GM18517 (cell line): ENCODE data around the gene MSANTD7.
A peak's percentile ranks its signal among the peaks of the same experiment; 100 is the strongest.
"Not testable (repeated sequence)": the region's sequence is repeated elsewhere in the genome, so short reads cannot be mapped to it uniquely, and the experiment has no call there.

ENCODE experiments used
- ATAC-seq: cut with Tn5 transposase; IDR thresholded peaks from one replicate; pipeline ENCODE4 v1.9.1; 2021; ENCODE audit warnings: mild to moderate bottlenecking, moderate library complexity; ENCODE audit not compliant: unreplicated experiment

MSANTD7 gene

DNA sequence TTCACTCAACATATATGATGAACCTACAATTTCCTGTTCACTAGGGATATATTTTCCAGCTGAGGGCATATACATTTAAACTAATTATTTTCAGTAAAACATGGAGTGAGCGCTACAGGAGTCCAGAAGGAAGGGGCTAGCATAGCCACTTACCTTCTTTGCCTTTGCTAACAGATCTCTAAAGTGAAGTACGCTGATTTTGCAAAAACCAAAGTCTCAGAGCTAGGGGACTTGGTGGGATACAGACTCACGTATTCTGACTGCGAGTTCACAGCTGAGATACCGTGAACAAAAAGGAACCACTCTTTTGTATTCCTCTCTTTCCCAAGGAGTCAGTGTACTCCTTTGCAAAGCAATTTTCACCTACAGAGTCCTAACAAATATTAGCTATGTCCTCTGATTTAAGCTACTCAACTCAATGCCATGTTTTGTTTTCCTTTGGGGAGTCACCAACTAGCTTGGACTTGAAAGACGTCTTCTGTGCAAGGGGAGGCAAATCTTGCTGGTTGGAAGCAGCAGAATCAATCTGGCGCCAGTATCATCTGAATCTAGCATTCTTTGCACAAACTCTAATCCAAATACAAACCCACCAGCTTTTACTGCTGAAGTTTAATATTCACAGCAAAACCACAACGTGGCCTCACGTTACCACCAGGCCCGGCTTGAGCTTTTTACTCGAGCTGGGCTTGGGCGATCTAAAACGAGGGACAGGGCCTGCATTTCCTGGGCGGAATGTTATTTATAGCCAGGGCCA, 926 bp upstream of the MSANTD7 start:
- no peak for ATAC-seq

DNA sequence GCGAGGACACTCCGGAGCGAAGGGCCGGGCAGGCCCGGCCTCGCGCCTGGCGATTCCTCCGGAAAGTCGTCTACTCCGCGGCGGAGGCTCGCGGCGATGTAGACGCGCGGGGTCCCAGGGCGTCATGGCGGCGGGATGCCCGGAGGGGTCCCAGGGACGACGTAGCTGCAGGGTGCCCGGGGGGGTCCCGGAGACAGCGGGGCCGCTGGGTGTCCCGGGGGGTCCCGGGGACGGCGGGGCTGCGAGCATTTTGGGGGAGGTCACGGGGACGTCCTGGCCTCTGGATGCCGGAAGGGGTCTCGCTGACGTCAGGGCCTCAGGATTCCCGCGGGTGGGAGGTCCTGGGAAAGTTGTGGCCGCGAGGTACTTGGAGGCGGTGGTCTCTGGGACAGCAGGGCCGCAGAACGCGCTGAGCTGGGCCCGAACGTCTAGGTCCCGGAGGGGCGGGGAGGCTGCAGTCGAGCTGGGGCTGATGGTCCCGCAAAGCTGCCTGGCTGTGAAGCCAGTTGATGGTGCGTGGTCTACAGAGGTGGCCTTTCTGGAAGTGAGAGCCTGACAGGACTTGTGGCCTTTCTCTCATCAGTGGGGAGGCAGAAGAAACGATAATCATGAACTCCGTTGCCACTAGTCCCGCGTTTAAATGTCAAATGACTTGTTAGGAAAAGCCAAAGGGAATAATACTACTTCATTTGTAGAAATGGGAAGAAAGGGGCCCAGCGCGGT, 637 bp downstream of the MSANTD7 start:
- ATAC-seq, result no peak

DNA sequence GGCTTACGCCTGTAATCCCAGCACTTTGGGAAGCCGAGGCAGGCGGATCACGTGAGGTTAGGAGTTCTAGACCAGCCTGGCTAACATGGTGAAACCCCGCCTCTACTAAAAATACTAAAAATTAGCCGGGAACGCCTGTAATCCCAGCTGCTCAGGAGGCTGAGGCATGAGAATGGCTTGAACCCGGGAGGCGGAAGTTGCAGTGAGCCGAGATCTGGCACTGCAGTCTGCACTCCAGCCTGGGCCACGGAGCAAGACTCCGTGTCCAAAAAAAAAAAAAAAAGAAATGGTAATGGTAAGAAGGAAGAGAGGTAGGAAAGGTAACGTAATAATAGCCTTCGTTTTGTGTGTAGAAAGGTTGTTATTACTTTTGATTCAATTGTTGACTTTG, 1.2 kb downstream of the MSANTD7 start:
- ATAC-seq, result no peak

DNA sequence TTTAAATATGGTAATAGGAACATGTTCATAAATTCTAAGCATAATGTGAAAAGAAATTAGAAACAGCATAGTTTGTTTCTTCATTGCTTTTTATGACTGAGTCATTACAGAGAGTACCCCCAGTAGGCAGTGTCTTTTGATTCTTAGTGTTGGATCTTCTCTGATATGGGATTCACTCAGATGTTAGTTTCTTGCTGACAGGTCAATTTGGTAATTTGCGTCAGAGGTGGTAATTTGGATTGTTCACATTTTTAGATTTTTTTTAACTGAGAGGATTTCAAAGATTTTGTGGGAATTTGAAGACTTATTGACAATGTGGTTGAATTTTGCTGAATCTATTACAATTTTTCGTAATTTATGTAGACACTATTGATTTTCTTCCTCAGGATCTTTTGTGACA, 2.1 kb downstream of the MSANTD7 start:
- ATAC-seq, result no peak

DNA sequence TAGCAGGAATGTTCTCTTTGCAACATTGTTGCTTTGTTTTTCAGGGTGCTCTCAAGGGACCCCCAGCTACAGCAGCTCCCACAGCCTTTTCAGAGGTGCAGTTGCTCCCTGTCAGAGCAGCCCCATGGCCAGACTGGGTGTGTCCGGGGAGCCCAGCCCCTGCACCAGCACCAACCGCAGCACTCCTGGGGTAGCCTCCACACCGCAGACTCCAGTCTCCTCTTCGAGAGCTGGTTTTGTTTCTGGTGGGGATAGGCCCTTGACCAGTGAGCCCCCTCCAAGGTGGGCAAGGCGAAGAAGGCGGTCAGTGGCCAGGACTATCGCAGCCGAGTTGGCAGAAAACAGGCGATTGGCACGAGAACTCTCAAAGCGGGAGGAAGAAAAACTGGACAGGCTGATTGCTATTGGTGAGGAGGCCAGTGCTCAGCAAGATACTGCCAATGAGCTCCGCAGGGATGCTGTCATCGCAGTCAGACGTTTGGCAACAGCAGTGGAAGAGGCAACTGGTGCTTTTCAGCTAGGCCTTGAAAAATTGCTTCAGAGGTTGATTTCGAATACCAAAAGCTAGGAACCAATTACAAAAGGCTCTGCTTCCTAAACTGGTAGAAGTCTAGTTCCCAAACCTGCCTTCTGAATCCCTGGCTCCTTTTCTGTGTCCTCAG, 5.4 kb downstream of the MSANTD7 start:
- ATAC-seq, result no peak

DNA sequence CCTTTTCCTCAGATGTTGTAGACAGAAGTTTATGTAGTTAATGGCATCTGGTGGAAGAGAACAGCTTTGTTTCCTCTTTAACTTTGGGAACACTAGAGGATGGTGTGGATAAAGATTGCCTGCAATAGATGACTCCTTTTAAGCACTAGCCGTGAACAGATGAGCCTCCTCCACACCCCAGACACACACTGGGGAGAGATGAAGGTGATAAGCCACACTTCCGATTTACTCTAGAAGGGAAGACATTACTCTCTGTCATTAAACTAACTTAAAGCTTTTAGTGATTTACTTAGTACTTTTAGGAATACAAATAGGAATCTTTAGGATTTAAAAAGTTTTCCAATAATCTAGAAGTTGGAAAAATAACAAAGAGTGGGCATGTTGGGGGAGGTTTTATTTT, 6.8 kb downstream of the MSANTD7 start:
- no peak for ATAC-seq

DNA sequence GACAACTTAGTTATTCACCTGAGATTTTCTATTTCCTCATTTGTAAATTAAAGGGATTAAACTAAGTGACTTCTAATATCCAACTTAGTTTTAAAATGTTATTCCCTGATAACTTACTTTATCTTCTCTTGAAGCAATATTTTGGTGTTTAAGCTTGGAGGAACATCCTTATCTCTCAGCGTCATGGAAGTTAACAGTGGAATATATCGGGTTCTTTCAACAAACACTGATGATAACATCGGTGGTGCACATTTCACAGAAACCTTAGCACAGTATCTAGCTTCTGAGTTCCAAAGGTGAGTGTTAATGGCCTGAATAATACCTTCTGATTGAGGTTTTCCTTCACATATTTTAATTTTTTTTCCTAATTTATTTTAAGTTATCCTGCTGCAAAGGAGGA, 14.1 kb downstream of the MSANTD7 start:
- no peak for ATAC-seq

DNA sequence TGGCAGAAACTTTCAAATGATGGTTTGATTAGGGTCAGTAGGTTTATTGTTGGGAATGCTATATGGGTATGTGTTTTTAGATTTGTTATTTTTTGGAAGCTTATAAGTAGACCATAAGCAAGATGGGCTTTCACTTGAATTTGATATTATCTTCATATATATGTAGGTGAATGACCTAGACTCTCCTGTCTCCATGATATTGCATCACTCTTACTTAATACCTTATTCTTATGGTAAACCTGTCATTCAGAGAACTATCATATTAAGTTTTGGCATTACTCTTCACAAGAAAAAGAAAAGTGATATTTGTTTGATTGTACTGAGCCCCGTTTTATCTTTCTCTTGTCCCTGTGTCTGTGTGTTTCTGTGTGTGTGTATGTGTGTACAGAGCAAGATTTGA, 17.3 kb downstream of the MSANTD7 start:
- no peak for ATAC-seq

DNA sequence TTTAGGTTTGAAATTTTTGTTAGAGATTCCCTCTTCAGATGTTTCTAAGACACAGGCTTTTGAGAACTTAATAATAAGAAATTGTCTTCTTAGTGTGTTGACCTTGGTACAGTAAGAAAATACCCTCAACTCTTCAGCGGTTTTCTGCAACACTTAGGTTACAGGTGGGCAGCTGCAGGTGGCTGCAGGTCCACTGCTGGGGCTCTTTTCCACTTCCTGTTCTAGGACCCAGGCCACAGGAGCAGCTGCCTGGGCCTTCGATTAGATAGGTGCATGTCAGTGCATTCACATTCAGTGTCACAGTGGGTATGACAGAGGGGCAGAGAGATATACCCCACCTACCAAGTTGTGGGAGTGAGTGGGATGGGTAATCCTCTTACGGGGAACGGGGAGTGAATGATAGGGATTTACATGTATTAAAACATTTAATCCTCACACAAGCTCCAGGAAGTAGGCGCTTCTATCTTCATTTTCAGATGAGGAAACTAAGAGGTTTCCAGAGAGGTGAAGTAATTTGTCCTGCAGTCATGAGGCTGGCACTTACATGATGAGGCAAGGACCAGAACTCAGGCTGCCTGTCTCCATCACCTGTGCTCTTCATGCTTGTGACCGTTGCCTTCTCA, 20.3 kb downstream of the MSANTD7 start:
- ATAC-seq, result no peak

DNA sequence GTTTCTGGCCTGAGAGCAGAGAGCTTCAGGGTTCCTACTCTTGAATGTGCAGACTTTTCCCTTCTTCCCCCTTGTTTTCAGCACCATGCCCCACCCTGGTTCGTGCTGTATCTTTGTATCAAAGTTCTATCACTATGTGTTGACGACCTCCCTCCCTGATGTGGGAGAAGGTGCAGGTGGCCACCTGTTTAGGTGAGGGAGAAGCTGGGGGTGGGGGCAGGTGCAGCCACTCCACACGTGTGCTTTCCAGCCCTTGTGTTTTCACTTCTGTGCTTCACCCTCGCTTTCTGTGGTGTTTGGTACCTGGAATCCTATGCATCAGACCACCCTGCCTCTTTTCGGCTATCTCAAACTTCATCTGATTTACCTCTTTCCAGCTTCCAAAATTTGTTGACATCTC, 20.9 kb downstream of the MSANTD7 start:
- no peak for ATAC-seq

DNA sequence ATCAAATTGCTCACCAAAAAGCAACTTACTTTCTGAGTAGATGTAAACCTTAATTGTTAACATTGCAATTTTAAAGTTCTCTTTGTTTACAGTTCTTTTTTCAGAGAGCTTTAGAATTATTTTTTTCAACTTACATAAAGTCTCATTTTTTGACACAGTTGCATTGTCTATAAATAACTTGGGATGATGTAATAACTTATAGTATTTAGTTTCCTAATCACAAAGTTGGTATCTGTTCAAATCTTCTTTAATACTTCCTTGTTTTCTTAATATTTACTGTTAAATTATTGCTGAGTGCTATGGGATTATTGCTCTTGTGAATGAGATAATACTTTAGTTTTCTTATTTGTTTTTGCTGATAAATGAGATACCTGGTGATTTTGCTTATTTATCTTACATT, 21.7 kb downstream of the MSANTD7 start:
- no peak for ATAC-seq

DNA sequence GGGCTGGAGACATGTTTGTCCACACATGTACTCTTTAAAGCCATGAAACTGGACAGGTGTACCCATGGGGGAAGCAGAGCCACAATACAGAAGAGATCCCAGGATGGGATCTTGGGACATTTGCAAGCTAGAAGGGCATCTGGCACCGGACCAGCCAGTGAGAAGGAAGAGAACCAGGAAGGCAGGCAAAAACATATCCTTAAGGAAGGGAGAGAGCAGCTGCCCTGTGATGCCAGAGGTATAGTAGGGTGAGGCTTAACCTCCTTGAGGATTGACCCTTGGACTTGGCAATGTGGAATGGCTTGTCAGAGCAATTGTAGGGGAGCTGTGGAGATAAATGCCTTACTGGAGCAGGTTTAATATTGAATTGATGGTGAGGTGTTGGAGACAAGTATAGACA, 22.7 kb downstream of the MSANTD7 start:
- ATAC-seq, result no peak

DNA sequence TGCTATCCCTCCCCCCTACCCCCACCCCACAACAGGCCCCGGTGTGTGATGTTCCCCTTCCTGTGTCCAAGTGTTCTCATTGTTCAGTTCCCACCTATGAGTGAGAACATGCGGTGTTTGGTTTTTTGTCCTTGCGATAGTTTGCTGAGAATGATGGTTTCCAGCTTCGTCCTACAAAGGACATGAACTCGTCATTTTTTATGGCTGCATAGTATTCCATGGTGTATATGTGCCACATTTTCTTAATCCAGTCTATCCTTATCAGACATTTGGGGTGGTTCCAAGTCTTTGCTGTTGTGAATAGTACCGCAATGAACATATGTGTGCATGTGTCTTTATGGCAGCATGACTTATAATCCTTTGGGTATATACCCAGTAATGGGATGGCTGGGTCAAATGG, 26.4 kb downstream of the MSANTD7 start:
- ATAC-seq, result not testable (repeated sequence)

DNA sequence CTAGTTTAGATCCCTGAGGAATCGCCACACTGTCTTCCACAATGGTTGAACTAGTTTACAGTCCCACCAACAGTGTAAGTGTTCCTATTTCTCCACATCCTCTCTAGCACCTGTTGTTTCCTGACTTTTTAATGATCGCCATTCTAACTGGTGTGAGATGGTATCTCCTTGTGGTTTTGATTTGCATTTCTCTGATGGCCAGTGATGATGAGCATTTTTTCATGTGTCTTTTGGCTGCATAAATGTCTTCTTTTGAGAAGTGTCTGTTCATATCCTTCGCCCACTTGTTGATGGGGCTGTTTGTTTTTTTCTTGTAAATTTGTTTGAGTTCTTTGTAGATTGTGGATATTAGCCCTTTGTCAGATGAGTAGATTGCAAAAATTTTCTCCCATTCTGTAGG, 26.8 kb downstream of the MSANTD7 start:
- ATAC-seq, result not testable (repeated sequence)

DNA sequence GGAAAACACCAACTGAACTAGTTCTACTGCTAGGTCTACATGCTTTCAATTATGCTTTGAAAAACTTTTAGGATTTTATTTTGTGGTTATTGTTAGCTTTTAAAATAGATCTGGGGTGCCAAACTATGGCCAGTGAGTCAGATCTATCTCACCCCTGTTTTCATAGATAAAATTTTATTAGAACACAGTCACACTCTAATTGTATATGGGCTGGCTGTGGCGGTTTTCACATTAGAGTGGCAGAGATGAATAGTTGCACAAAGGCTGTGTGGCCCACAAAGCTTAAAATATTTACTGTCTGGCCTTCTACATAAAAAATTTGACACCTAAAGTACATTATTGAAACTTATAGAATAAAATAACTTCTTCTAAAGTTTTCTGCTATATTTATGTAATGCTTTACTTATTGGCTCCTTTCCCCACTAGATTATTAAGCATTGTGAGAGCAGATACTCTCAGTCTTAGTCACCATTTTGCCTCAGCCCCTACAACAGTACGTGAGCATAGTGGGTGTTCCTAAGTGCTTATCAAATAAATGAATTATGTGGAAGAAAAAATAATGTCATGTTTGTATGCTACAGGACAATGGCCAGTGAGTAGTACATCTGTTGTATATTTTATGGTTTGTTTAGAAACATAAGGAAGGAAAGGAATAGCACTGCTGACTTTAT, 35.1 kb downstream of the MSANTD7 start:
- ATAC-seq, result no peak

DNA sequence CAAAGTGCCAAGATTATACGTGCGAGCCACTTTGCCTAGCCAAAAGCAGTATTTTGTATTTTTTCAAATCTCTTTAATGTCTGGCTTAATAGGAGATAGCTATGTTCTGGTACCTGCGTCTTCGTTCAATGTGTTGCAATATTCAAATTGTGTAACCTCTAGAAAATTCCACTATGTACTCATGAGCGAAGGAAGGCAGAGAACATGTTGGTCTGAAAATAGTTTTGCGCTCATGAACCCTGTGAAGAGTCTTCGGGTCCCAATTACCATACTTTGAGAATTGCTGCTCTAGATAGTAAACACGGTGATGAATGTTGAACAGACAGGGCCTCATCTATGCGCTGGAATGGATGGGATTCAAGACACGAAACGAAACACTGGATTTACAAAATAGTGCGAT, 37.8 kb downstream of the MSANTD7 start:
- ATAC-seq, result no peak

DNA sequence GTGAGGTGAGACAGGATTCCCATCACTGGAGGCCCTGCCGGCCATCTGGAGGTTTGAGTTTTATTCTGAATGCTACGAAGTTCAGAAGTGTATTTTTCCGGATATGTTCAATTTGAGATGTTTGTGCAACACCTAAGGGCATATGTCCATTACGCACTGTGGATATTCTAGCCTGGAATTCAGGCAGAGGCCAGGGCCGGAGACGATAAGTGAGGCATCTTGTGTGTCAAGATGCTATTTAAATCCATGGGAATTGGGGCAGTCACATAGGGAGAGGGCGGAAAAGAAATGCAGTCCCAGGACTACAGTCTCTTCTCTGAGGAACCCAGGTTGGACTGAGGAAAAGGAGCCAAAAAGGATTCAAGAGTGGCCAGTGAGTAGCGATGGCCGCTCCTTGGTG, 38.7 kb downstream of the MSANTD7 start:
- no peak for ATAC-seq

DNA sequence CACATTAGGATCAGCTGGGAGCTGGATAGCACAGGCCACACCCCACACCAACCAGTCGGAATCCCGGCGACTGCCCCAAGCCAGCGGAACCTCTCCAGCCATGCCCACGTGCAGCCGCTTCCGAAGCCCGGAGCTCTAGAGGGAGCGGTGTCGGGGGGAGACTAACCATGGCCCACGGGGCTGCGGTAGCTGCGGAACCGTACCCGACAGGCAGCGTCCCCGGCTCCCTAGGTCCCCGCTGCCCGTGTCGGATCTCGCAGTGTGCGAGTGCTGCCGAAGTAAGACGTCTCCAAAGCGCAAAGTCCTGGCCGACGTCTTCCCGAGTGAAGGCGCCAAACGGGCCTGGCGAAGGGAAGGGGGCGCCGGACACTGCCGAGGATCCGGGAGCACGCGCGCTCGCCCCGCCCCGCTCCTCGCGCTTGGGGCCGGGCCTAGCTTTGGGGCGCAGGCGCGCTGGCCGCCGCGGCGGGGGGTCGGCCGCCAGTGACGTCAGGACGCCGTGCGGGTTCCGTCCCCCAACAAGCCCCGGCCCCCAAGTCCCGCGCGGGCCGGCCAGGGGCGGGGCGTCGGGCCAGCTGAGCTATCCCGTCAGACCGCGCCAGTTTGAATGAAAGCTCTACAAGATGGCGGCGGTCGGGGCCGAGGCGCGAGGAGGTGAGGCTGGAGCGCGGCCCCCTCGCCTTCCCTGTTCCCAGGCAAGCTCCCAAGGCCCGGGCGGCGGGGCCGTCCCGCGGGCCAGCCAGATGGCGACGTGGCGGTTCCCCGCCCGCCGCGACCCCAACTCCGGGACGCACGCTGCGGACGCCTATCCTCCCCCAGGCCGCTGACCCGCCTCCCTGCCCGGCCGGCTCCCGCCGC, 40.4 kb downstream of the MSANTD7 start, which contains the start of gene SUV39H2:
TSS of gene SUV39H2 (plus strand) at position 601 of the 858 bp plus-strand sequence. CDS start at position 624, 23 bp downstream.
- peak; percentile 87 for ATAC-seq

DNA sequence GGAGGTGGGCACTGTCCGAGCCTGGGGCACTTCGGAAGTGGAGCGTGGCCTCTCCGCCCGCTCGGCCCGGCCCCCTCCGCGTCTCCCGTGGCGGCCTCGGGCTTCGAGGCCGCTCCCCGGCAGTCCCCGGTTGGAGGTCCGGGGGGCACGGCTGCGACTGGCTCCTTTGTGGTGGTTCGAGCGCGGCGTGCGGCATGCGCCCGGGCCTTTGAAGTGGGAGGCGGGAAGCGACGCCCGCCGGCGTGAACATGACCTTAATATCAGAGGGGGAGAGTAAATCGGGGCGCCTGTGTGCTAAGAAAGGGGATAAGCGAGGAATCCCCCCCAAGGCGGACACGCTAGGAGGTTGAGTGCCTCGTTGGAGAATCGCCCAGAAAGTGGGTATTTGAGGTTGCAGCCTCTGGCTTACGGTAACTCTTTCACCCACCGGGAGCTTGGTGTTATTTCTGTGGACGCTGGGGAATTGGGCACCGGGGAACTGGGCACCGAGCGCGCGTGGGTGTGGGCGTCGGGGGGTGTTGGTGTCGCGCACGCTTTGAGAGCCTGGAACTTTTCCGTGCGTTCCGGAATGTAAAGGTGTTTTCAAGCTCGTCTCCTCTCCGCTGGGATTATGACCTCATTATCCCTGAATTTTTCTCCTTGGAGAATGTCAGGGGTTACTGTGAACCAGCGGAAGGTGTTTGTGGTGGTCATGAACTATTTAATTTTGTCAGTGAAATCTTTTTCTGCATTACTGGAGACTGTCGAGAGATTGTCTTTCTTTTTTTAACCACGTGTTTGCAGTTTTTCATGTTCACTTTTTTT, 41.2 kb downstream of the MSANTD7 start:
- ATAC-seq, result no peak
